ENCODE results near the gene COLEC11.

DNA sequence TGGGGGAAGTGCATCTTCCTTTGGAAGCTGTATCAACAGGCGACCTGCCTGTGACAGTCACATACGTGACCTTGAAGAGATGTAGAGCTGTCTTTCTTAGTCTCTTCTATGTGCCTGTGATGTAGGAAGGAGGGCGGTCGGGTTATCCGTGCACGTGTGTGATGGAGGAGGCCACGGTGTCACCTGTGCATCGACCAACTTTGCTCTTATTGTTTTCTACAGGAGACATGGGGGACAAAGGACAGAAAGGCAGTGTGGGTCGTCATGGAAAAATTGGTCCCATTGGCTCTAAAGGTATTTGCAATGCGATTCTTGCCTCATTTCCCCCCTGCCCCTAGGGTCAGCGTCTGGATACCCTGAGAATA, 42.4 kb downstream of the COLEC11 start:
- TF ChIP-seq, protein P1, sequence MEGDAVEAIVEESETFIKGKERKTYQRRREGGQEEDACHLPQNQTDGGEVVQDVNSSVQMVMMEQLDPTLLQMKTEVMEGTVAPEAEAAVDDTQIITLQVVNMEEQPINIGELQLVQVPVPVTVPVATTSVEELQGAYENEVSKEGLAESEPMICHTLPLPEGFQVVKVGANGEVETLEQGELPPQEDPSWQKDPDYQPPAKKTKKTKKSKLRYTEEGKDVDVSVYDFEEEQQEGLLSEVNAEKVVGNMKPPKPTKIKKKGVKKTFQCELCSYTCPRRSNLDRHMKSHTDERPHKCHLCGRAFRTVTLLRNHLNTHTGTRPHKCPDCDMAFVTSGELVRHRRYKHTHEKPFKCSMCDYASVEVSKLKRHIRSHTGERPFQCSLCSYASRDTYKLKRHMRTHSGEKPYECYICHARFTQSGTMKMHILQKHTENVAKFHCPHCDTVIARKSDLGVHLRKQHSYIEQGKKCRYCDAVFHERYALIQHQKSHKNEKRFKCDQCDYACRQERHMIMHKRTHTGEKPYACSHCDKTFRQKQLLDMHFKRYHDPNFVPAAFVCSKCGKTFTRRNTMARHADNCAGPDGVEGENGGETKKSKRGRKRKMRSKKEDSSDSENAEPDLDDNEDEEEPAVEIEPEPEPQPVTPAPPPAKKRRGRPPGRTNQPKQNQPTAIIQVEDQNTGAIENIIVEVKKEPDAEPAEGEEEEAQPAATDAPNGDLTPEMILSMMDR (IDR thresholded peaks at IDR 0.05) = no peak
- TF ChIP-seq POLR2A (IDR thresholded peaks at IDR 0.05) = no peak
